ENCODE measurements around the gene STOML1.
"Not testable (repeated sequence)": the region's sequence is repeated elsewhere in the genome, so short reads cannot be mapped to it uniquely, and the experiment has no call there.

The STOML1 gene

GRCh38 chr15:73948982-73949381 is 43.1 kb downstream of the STOML1 start:
- H3K4me3 ChIP-seq (ENCODE audit: low read depth, low read length) = no peak overlapping the region

GRCh38 chr15:73948396-73948795 is 43.7 kb downstream of the STOML1 start:
- no peak overlapping the region for H3K4me3 ChIP-seq (ENCODE audit: low read depth, low read length)

GRCh38 chr15:73947651-73948050 is 44.4 kb downstream of the STOML1 start:
- no peak overlapping the region for H3K4me3 ChIP-seq (ENCODE audit: low read depth, low read length)

GRCh38 chr15:73946795-73947370 is 45.2 kb downstream of the STOML1 start:
- H3K4me3 ChIP-seq (ENCODE audit: low read depth, low read length) = no peak overlapping the region

- H3K4me3 ChIP-seq (ENCODE audit: low read depth, low read length) = no peak overlapping the region
These were observed 45.9 kb downstream of the STOML1 start for GRCh38 chr15:73946046-73946721.

GRCh38 chr15:73945130-73945508 is 47.0 kb downstream of the STOML1 start:
- H3K4me3 ChIP-seq (ENCODE audit: low read depth, low read length) = no peak overlapping the region

GRCh38 chr15:73944161-73945129 is 47.6 kb downstream of the STOML1 start:
- no peak overlapping the region for H3K4me3 ChIP-seq (ENCODE audit: low read depth, low read length)

- H3K4me3 ChIP-seq (ENCODE audit: low read depth, low read length) = no peak overlapping the region
These were observed 49.3 kb downstream of the STOML1 start for GRCh38 chr15:73942751-73943270.

- no peak overlapping the region for H3K4me3 ChIP-seq (ENCODE audit: low read depth, low read length)
These were observed 50.0 kb downstream of the STOML1 start for GRCh38 chr15:73941871-73942635.

- H3K4me3 ChIP-seq (ENCODE audit: low read depth, low read length) = no peak overlapping the region
These were observed 50.6 kb downstream of the STOML1 start for GRCh38 chr15:73941449-73941848.

- no peak overlapping the region for H3K4me3 ChIP-seq (ENCODE audit: low read depth, low read length)
These were observed 51.1 kb downstream of the STOML1 start for GRCh38 chr15:73941044-73941443.

- no peak overlapping the region for H3K4me3 ChIP-seq (ENCODE audit: low read depth, low read length)
These were observed 51.8 kb downstream of the STOML1 start for GRCh38 chr15:73940061-73940981.

- H3K4me3 ChIP-seq (ENCODE audit: low read depth, low read length) = no peak overlapping the region
These were observed 53.0 kb downstream of the STOML1 start for GRCh38 chr15:73939138-73939537.

- H3K4me3 ChIP-seq (ENCODE audit: low read depth, low read length) = not testable (repeated sequence)
These were observed 53.6 kb downstream of the STOML1 start for GRCh38 chr15:73938516-73938915.

- H3K4me3 ChIP-seq (ENCODE audit: low read depth, low read length) = no peak overlapping the region
These were observed 54.4 kb downstream of the STOML1 start for GRCh38 chr15:73937726-73938125.

GRCh38 chr15:73937296-73937695 is 54.8 kb downstream of the STOML1 start:
- no peak overlapping the region for H3K4me3 ChIP-seq (ENCODE audit: low read depth, low read length)

- no peak overlapping the region for H3K4me3 ChIP-seq (ENCODE audit: low read depth, low read length)
These were observed 55.4 kb downstream of the STOML1 start for GRCh38 chr15:73936588-73937290.

- H3K4me3 ChIP-seq (ENCODE audit: low read depth, low read length) = no peak overlapping the region
These were observed 55.9 kb downstream of the STOML1 start for GRCh38 chr15:73936181-73936580.

- no peak overlapping the region for H3K4me3 ChIP-seq (ENCODE audit: low read depth, low read length)
These were observed 56.5 kb downstream of the STOML1 start for GRCh38 chr15:73935547-73935946.

Data from iPS-11a (cell line).